K562 (cell line): ENCODE measurements around the gene PRSS38.

Source experiments
- CTCF ChIP-seq, 3 experiments: IDR thresholded peaks in 2 of 3; conservative IDR thresholded peaks in 1 of 3; 2 replicates each; pipeline ENCODE4 v1.5.1; 2011 to 2012; ENCODE audit warnings: low read length in 3 of 3, mild to moderate bottlenecking in 3 of 3, control low read depth in 2 of 3, improper control_type of control experiment in 1 of 3, inconsistent platforms in 1 of 3, low read depth in 1 of 3, mixed read lengths in 1 of 3, moderate library complexity in 1 of 3; ENCODE audit not compliant: insufficient read depth in 2 of 3
- GATA2 ChIP-seq: sonication (generic); formaldehyde crosslinking; IDR thresholded peaks from 2 replicates; pipeline ENCODE4 v1.4.0; 2020; ENCODE audit warnings: mild to moderate bottlenecking, missing genetic modification reagents
- HDAC2 ChIP-seq: fragments of 450-650 bp; IDR thresholded peaks from 2 replicates; pipeline ENCODE4 v1.6.1; 2016; ENCODE audit warnings: mild to moderate bottlenecking
- HOXB6 ChIP-seq: fragments of 250-450 bp; sonication (Bioruptor Pico); IDR thresholded peaks from 2 replicates; pipeline ENCODE4 v1.5.1; 2022; ENCODE audit warnings: mild to moderate bottlenecking, borderline replicate concordance
- SAFB2 ChIP-seq: fragments of 200-400 bp; formaldehyde crosslinking; IDR thresholded peaks from 2 replicates; pipeline ENCODE4 v1.6.1; 2018; ENCODE audit warnings: borderline replicate concordance, low read length, low read depth, moderate library complexity; ENCODE audit not compliant: severe bottlenecking
- SP2 ChIP-seq: IDR thresholded peaks from 2 replicates; pipeline ENCODE4 v1.6.1; 2011; ENCODE audit warnings: mild to moderate bottlenecking, low read depth, low read length, moderate library complexity; ENCODE audit not compliant: poor library complexity, severe bottlenecking; ENCODE audit errors: extremely low read depth
- TAF1 ChIP-seq: IDR thresholded peaks from 2 replicates; pipeline ENCODE4 v1.6.1; 2011; ENCODE audit warnings: mild to moderate bottlenecking, low read length, moderate library complexity; ENCODE audit not compliant: insufficient read depth, control insufficient read depth, severe bottlenecking; ENCODE audit errors: extremely low read depth
- TBL1XR1 ChIP-seq, 2 experiments: IDR thresholded peaks; 2 replicates each; pipeline ENCODE4 v1.6.1; 2012; ENCODE audit warnings: improper control_type of control experiment in 2 of 2, low read length in 2 of 2, mild to moderate bottlenecking in 1 of 2
- ZNF274 ChIP-seq: IDR thresholded peaks from 2 replicates; pipeline ENCODE4 v1.6.1; 2011; ENCODE audit warnings: low read depth, mild to moderate bottlenecking, low read length, moderate library complexity, borderline replicate concordance

GRCh38 chr1:227771326-227771725, 44.1 kb upstream of the PRSS38 start:
- TF ChIP-seq TAF1 (no peak), HDAC2 (no peak), SAFB2 (no peak), HOXB6 (no peak), SP2 (no peak), CTCF (IDR thresholded peaks at IDR 0.05 in 2 of 3, conservative IDR thresholded peaks at IDR 0.05 in 1 of 3; ENCODE audit: insufficient read depth in 2 of 3, low read depth in 1 of 3, low read length in 3 of 3) (no peak), ZNF274 (no peak), TBL1XR1 (IDR thresholded peaks at IDR 0.05; ENCODE audit: low read length in 2 of 2) (no peak), GATA2 (CRISPR knock-in tag) (no peak)
